Adipocyte (in vitro differentiated cells): ENCODE results near the gene CHMP4A.
A peak's percentile ranks its signal among the peaks of the same experiment; 100 is the strongest.
"Not testable (repeated sequence)": the region's sequence is repeated elsewhere in the genome, so short reads cannot be mapped to it uniquely, and the experiment has no call there.

Source experiments
- DNase-seq: peaks from one replicate; pipeline ENCODE4 v3.0.0-alpha.2; 2015; ENCODE audit warnings: low read depth
- H3K27me3 ChIP-seq: replicated peaks from 2 replicates; pipeline ENCODE4 v1.7.0; 2013; ENCODE audit warnings: mild to moderate bottlenecking, low read length, moderate library complexity; ENCODE audit not compliant: control insufficient read depth, insufficient read depth
- H3K36me3 ChIP-seq: 2 replicates; pipeline ENCODE4 v1.7.0; 2013; ENCODE audit warnings: low read length, mild to moderate bottlenecking, moderate library complexity; ENCODE audit not compliant: control insufficient read depth, insufficient read depth, severe bottlenecking
- H3K4me1 ChIP-seq: 2 replicates; pipeline ENCODE4 v1.7.0; 2013; ENCODE audit warnings: mild to moderate bottlenecking, low read length, moderate library complexity; ENCODE audit not compliant: control insufficient read depth, insufficient read depth
- H3K4me3 ChIP-seq: 2 replicates; pipeline ENCODE4 v1.7.0; 2013; ENCODE audit warnings: mild to moderate bottlenecking, low read length, moderate library complexity
- H3K9ac ChIP-seq: 2 replicates; pipeline ENCODE4 v1.7.0; 2013; ENCODE audit warnings: mild to moderate bottlenecking, low read length, moderate library complexity
- H3K9me3 ChIP-seq: 2 replicates; pipeline ENCODE4 v1.7.0; 2013; ENCODE audit warnings: mild to moderate bottlenecking, low read length, moderate library complexity; ENCODE audit not compliant: control insufficient read depth

Gene CHMP4A

DNA sequence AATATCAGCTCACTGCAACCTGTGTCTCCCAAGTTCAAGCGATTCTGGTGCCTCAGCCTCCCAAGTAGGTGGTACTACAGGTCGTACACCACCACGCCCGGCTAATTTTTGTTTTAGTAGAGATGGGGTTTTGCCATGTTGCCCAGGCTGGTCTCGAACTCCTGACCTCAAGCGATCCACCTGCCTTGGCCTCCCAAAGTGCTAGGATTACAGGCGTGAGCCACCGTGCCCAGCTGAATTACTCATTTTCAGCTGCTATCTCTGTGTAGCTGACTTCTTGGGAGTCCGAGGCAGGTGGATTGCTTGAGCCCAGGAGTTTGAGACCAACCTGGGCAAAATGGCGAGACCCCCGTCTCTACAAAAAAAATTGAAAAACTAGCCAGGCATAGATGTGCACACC is 32.1 kb upstream of the CHMP4A start:
- not testable (repeated sequence) for H3K9me3 ChIP-seq, H3K27me3 ChIP-seq, H3K9ac ChIP-seq, H3K36me3 ChIP-seq, DNase-seq, H3K4me3 ChIP-seq
- H3K4me1 ChIP-seq: peaks cover 29% of the 10 kb centered on the region

DNA sequence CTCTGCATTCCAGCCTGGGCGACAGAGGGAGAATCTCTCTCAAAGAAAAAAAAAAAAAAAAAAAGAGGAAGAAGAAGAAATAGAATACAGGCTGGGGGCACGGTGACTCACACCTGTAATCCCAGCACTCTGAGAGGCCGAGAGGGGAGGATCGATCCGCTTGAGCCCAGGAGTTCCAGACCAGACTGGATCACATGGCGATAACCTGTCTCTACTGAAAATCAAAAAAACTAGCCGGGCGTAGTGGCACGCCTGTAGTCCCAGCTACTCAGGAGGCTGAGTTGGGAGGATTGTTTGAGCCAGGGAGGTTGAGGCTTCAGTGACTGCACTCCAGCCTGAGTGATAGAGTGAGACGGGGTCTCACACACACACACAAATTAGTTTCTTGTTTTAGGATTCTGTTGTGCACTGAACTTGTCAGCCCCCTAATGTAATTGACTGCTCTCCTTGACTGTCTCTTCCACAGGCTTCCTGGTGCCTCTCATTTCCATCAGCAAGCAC is 30.1 kb upstream of the CHMP4A start:
- Histone ChIP-seq H3K4me3 (peak overlapping the region; percentile 93), H3K27me3 (no peaks in the 10 kb centered on the region), H3K9me3 (no peaks in the 10 kb centered on the region), H3K9ac (peak overlapping the region; percentile 97), H3K36me3 (peaks cover 26% of the 10 kb centered on the region), H3K4me1 (peaks cover 48% of the 10 kb centered on the region)
- DNase-seq: no peak

DNA sequence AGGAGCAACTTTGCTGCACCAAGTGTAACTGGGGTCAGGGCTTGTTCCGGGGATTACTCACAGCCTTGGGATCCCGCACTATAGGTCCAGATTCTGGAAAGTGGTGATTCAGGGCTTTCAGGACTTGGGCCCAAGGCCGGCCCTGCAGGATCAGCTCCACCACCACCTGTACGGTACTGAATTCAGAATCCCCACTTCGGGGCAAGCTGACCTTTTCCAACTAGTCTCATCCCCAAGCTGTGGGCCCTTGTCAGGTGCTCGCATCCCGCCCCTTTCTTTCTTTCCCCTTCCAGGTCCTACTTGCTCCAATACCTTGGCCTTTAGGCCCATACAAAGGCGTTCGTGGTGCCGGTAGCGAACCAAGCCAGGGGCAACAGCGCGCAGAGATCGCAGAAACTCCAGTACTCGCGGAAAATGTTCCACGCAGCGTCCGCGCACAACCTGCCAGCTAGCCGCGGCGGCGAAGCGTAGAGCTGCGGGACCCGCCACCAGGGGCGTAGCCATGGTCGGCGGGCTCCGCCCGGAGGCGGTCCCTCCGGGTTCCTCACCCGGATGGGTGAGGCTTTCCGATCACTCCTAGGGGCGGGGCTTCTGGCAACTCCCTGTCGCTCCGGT is 28.6 kb upstream of the CHMP4A start:
- peaks cover 58% of the 10 kb centered on the region for H3K4me1 ChIP-seq
- peak overlapping the region; percentile 93 for H3K4me3 ChIP-seq
- peak; percentile 98 for DNase-seq
- peak overlapping the region; percentile 97 for H3K9ac ChIP-seq
- H3K36me3 ChIP-seq: peaks cover 41% of the 10 kb centered on the region
- no peaks in the 10 kb centered on the region for H3K27me3 ChIP-seq
- no peaks in the 10 kb centered on the region for H3K9me3 ChIP-seq

DNA sequence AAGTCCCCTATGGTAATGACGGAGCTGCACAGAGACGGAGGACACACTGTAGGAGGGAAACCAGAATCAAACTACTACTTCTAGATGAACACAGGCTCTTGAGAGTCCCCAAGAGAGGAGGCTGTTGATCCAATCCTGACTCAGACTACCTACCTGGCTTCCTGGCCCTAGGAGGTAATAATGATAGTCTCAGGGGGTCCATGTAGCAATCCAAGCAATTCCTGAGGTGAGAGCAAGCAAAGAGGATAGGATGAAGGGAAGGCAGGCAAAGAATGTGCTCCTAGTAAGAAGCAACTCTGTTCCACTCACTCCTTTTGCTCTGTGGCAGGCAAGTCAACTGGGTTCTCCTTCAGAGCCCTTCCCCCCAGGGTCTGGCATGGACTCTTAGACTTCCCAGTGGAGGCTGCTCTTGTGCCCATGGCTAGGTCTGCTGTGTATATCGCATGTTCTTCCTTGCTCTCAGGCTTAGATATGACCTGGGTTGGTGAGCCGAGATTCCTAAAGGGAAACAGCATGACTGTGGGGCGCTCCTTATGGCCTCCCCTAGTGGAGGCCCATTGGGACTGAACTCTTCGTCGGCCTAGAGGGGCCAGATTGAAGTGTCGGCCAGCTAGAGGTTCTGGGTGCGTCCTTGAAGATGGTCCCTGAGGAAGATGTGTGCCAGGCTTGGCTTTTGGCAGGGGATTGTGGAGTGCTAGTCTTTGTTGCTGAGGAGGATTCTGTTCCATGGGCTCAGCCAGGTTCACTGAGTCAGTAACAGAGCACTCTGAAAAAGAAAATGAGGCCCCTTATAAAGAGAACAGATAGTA is 27.0 kb upstream of the CHMP4A start:
- peaks cover 57% of the 10 kb centered on the region for H3K36me3 ChIP-seq
- H3K4me3 ChIP-seq: peak overlapping the region; percentile 93
- H3K9ac ChIP-seq: peak overlapping the region; percentile 97

GRCh38 chr14:24238527-24239037 is 25.3 kb upstream of the CHMP4A start:
- peaks cover 60% of the 10 kb centered on the region for H3K36me3 ChIP-seq
- no peak for DNase-seq
- no peaks in the 10 kb centered on the region for H3K27me3 ChIP-seq
- H3K9ac ChIP-seq: peak overlapping the region; percentile 97
- H3K9me3 ChIP-seq: no peaks in the 10 kb centered on the region
- peaks cover 70% of the 10 kb centered on the region for H3K4me1 ChIP-seq
- no peak overlapping the region for H3K4me3 ChIP-seq

More for the DNA sequence above, 27.0 kb upstream of the CHMP4A start:
- no peak for DNase-seq
- H3K4me1 ChIP-seq: peaks cover 58% of the 10 kb centered on the region
- H3K9me3 ChIP-seq: no peaks in the 10 kb centered on the region
- no peaks in the 10 kb centered on the region for H3K27me3 ChIP-seq

GRCh38 chr14:24238123-24238522 is 24.8 kb upstream of the CHMP4A start:
- Histone ChIP-seq H3K9me3 (no peaks in the 10 kb centered on the region), H3K4me1 (peaks cover 70% of the 10 kb centered on the region), H3K9ac (no peak overlapping the region), H3K4me3 (no peak overlapping the region), H3K27me3 (no peaks in the 10 kb centered on the region), H3K36me3 (peaks cover 60% of the 10 kb centered on the region)
- DNase-seq: no peak

DNA sequence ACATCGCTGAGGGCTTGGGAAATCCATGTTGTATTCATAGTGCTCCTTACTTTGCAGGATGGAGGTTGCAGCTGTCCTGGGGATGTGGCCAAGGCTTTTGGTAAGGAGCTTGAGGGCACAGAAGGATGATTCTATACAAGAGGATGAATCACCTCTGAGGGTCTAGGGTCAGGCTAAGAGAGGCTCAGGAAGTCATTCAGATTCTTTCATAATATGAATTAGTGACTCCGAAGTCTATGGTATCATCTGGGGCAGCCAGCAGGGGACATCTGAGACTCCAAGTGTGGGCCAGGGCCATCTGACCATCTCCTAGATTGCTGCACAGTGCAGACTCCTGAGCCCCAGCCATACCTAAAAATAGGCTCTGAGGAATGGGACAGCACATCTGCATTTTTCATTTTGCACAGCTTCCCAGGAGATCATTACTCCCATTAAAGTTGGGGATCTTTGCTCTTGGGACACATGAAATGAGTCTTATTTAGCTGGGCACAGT is 24.2 kb upstream of the CHMP4A start:
- Histone ChIP-seq H3K4me1 (peaks cover 69% of the 10 kb centered on the region), H3K9me3 (no peaks in the 10 kb centered on the region), H3K36me3 (peaks cover 60% of the 10 kb centered on the region), H3K27me3 (no peaks in the 10 kb centered on the region), H3K4me3 (no peak overlapping the region), H3K9ac (no peak overlapping the region)
- no peak for DNase-seq

DNA sequence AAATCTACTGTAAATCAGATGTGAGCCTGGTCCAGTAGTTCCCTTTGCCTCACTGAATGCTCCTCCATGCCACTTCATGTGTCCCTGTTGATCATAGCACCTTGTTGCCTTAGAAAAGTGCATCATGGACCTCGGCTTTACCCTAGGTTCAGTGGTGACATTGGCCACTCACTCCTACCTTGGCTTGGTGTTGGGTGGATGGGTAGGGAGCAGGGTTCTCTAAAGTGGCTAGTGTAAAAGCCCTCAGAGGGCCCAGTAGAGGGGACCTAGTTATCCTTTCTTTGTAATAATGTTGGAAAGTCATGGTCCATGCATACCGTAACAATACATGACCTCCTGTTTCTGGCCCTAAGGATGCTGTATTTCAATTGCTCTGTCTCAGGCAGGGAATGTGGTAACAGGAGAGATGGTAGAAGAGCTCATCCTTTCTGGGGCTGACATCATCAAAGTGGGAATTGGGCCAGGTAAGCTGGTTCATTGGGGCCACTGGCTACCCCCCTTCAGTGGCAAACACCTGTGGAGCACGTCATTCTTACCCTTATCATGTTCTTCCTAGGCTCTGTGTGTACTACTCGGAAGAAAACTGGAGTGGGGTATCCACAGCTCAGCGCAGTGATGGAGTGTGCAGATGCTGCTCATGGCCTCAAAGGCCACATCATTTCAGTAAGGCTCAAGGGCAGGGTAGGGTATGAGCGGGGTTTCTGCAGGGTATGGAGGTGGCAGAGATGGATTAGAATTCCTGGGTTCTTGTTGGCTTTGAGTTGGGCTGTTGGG is 23.6 kb upstream of the CHMP4A start:
- Histone ChIP-seq H3K4me3 (no peak overlapping the region), H3K4me1 (peaks cover 69% of the 10 kb centered on the region), H3K27me3 (no peaks in the 10 kb centered on the region), H3K36me3 (peaks cover 60% of the 10 kb centered on the region), H3K9ac (no peak overlapping the region), H3K9me3 (no peaks in the 10 kb centered on the region)
- no peak for DNase-seq

GRCh38 chr14:24235804-24236688 is 22.8 kb upstream of the CHMP4A start:
- H3K36me3 ChIP-seq: peaks cover 58% of the 10 kb centered on the region

More at GRCh38 chr14:24235804-24236688, 22.8 kb upstream of the CHMP4A start:
- peaks cover 64% of the 10 kb centered on the region for H3K4me1 ChIP-seq
- no peak overlapping the region for H3K4me3 ChIP-seq
- H3K9me3 ChIP-seq: no peaks in the 10 kb centered on the region
- no peak overlapping the region for H3K9ac ChIP-seq
- H3K27me3 ChIP-seq: no peaks in the 10 kb centered on the region
- DNase-seq: no peak
